LNCAP (cell line): ENCODE data around the gene DIPK2A.

ENCODE experiments used
- CTCF ChIP-seq: fragments of 450-650 bp; IDR thresholded peaks from 2 replicates; pipeline ENCODE4 v1.5.1; 2017; ENCODE audit warnings: mild to moderate bottlenecking

DIPK2A gene

GRCh38 chr3:143951351-143951971, 20.2 kb upstream of the DIPK2A start:
- peak; percentile 70 for TF ChIP-seq CTCF

DNA sequence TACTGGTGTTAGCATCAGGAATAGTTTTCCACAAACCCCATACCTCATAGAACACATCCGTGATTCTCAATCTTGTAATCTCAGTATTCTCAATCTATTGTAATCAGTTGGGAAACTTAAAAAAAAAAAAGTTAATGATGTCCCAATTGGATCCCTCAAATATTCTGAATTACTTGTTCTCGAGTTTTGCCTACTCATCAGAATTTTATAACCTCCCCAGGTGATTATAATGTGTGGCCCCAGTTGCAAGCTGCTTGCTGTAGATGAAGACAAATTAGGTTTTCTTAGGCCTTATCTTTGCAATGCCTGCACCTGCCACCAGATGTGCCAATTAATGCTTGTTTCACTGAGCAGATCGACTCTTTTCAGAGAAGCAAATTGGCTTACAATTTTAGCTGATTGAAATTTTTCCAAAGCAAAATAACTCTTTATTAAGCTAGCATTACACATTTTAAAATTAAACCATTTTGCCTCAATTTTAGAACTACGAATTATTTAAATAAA, 19.0 kb upstream of the DIPK2A start:
- no peak for TF ChIP-seq CTCF

DNA sequence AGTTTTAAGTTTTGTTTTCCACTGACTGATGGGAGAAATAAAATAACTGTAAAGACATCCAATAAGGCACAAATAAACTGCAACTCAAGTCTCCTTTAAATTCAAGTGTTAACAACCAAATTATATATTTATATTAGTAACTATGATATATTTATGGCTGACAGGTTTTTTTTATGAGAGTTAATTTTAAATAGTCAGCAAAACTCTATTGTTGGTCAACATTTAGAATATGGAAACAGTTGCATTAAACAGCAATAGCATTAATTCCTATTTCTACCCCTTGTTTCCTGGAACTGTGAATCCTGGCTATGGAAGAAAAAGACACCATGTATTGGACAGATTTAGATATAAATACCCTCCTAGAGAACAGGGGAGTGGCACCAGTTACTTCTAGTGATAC, 16.5 kb upstream of the DIPK2A start:
- TF ChIP-seq CTCF, result no peak

- TF ChIP-seq CTCF, result no peak
Measured at GRCh38 chr3:143956838-143957237, 14.8 kb upstream of the DIPK2A start.

DNA sequence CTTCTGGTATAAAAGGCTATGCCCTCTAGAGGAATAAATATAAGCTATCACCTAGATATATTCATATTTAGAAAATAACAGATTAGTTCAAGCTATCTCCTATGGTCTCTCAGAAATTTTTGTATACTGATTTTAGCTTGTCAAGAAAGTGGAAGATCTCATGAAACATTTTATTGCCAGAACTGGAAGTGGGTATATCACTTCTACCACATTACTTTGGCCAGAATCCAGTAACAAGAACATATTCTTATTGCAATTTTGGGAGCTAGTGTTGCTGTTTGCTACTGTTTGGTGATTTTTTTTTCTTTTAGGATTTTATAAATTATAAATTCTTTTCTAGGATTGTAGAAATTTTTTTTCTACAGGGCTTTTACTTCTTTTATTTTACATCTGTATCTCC, 14.2 kb upstream of the DIPK2A start:
- TF ChIP-seq CTCF, result no peak

DNA sequence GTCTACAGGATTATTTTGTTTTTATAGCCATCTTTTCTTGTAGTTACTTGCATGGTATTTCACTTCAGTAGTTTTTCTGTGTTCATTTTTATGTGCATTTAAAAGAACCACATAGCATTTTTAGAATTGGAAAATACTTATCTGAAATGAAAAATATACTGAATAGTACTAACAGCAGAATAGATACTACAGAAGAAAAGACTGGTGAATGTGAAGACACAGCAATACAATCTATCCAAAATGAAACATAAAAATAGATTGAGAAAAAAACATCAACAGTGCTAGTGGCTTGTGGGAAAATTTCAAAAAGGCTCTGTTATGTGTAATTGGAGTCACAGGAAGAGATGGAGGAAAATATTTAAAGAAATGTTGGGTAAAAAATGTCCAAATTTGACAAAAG, 12.7 kb upstream of the DIPK2A start:
- TF ChIP-seq CTCF, result no peak

- no peak for TF ChIP-seq CTCF
Measured at GRCh38 chr3:143961342-143961741, 10.3 kb upstream of the DIPK2A start.

- no peak for TF ChIP-seq CTCF
Measured at GRCh38 chr3:143963946-143964345, 7.7 kb upstream of the DIPK2A start.
